GM12878 (cell line): ENCODE results near the gene TANC1. TPM values are rescaled to one million over a fixed set of nuclear protein-coding genes. Genes with fewer than 3 reads are reported as not detected.

Source experiments
- ATAC-seq: fragments of 200-7000 bp; cut with Tn5 transposase; 3 replicates; pipeline ENCODE4 v1.9.1; 2020; ENCODE audit warnings: mild to moderate bottlenecking, moderate library complexity
- BruUV-seq: library from RNA; stranded (reverse); fragments of 400-500 nt; replicated peaks from 2 replicates; lab custom pipeline; 2021; lab: Mats Ljungman, UMichigan
- CTCF ChIA-PET: fragments of 300-600 bp; sonication (Branson Sonifier 250); formaldehyde crosslinking; extraction: SDS; loops from one replicate; lab custom pipeline; 2021; ENCODE audit warnings: inconsistent platforms; lab: Yijun Ruan, JAX
- POLR2A ChIA-PET: fragments of 350-600 bp; formaldehyde crosslinking; extraction: SDS; loops from one replicate; lab custom pipeline; 2021; ENCODE audit warnings: inconsistent platforms; lab: Charles Lee
- RAD21 ChIA-PET: fragments of 300-600 bp; sonication (Branson Sonifier 250); formaldehyde crosslinking; loops from one replicate; lab custom pipeline; 2023; ENCODE audit warnings: antibody characterized with exemption; ENCODE audit not compliant: unreplicated experiment; lab: Charles Lee
- SMC1A ChIA-PET: fragments of 300-600 bp; sonication (Branson Sonifier 250); formaldehyde crosslinking; loops from one replicate; lab custom pipeline; 2023; ENCODE audit not compliant: unreplicated experiment, uncharacterized antibody; lab: Charles Lee
- DNase-seq: peaks from one replicate; pipeline ENCODE4 v3.0.0-alpha.2; 2011; ENCODE audit warnings: low read depth, low spot score
- FAIRE-seq: peaks from 3 replicates; lab custom pipeline; 2011; peaks lifted over from hg19 to GRCh38; lab: Jason Lieb, UNC
- H2AFZ ChIP-seq: 2 replicates; pipeline ENCODE4 v1.6.0; 2011; ENCODE audit warnings: low read depth, low read length, control low read depth; ENCODE audit not compliant: control insufficient read depth
- H3K27ac ChIP-seq: 2 replicates; pipeline ENCODE4 v1.5.1; 2011; ENCODE audit warnings: control low read depth; ENCODE audit not compliant: control insufficient read depth, insufficient read depth
- H3K27me3 ChIP-seq, 2 experiments: replicated peaks in 1 of 2; 2 replicates each; pipeline versions ENCODE4 v1.6.0 to v1.6.1; 2011; ENCODE audit warnings: low read length in 1 of 2; ENCODE audit not compliant: control insufficient read depth in 2 of 2, insufficient read depth in 2 of 2
- H3K36me3 ChIP-seq, 2 experiments: 2 replicates each; pipeline ENCODE4 v1.5.1; 2011; ENCODE audit warnings: low read length in 1 of 2; ENCODE audit not compliant: control insufficient read depth in 2 of 2, insufficient read depth in 2 of 2
- H3K4me1 ChIP-seq: 2 replicates; pipeline ENCODE4 v1.6.1; 2011; ENCODE audit warnings: mild to moderate bottlenecking, low read length, moderate library complexity, mixed read lengths; ENCODE audit not compliant: control insufficient read depth, insufficient read depth
- H3K4me2 ChIP-seq: 2 replicates; pipeline ENCODE4 v1.6.0; 2011; ENCODE audit warnings: control low read depth; ENCODE audit not compliant: control insufficient read depth, insufficient read depth
- H3K4me3 ChIP-seq: fragments of 200-600 bp; sonication (generic); 2 replicates; pipeline ENCODE4 v1.5.1; 2016
- H3K79me2 ChIP-seq: 2 replicates; pipeline ENCODE4 v1.6.0; 2011; ENCODE audit warnings: low read length; ENCODE audit not compliant: control insufficient read depth, insufficient read depth
- H3K9ac ChIP-seq: 2 replicates; pipeline ENCODE4 v1.8.0; 2011; ENCODE audit warnings: low read length, control low read depth, mixed read lengths; ENCODE audit not compliant: control insufficient read depth, insufficient read depth
- H3K9me3 ChIP-seq: replicated peaks from 3 replicates; pipeline ENCODE4 v1.5.1; 2011; ENCODE audit warnings: mild to moderate bottlenecking, low read length; ENCODE audit not compliant: control insufficient read depth, insufficient read depth
- H4K20me1 ChIP-seq: 2 replicates; pipeline ENCODE4 v1.6.0; 2011; ENCODE audit not compliant: control insufficient read depth, insufficient read depth
- CHD4 ChIP-seq: fragments of 200-600 bp; sonication (generic); IDR thresholded peaks from 2 replicates; pipeline ENCODE4 v1.6.1; 2016; ENCODE audit warnings: mild to moderate bottlenecking
- DPF2 ChIP-seq: fragments of 450-650 bp; IDR thresholded peaks from 2 replicates; pipeline ENCODE4 v1.6.1; 2017; ENCODE audit warnings: mild to moderate bottlenecking
- KDM1A ChIP-seq: fragments of 200-600 bp; sonication (generic); IDR thresholded peaks from 2 replicates; pipeline ENCODE4 v1.6.1; 2016; ENCODE audit warnings: borderline replicate concordance
- KLF5 ChIP-seq: fragments of 450-650 bp; IDR thresholded peaks from 2 replicates; pipeline ENCODE4 v1.6.1; 2014; ENCODE audit warnings: mild to moderate bottlenecking; ENCODE audit not compliant: partially characterized antibody
- LARP7 ChIP-seq: fragments of 450-650 bp; IDR thresholded peaks from 2 replicates; pipeline ENCODE4 v1.6.1; 2017; ENCODE audit warnings: mild to moderate bottlenecking
- MEF2A ChIP-seq: IDR thresholded peaks from 2 replicates; pipeline ENCODE4 v1.6.1; 2011; ENCODE audit warnings: low read depth, mild to moderate bottlenecking, low read length, moderate library complexity; ENCODE audit not compliant: insufficient read depth
- MTA3 ChIP-seq: IDR thresholded peaks from 2 replicates; pipeline ENCODE4 v1.6.1; 2012; ENCODE audit warnings: low read length, inconsistent platforms, borderline replicate concordance
- NBN ChIP-seq: fragments of 450-650 bp; IDR thresholded peaks from 2 replicates; pipeline ENCODE4 v1.6.1; 2016
- NR2C1 ChIP-seq: fragments of 450-650 bp; IDR thresholded peaks from 2 replicates; pipeline ENCODE4 v1.6.1; 2017; ENCODE audit warnings: antibody characterized with exemption, mild to moderate bottlenecking, moderate library complexity
- RELA ChIP-seq: fragments of 450-650 bp; IDR thresholded peaks from 2 replicates; pipeline ENCODE4 v1.8.0; 2014; ENCODE audit warnings: borderline replicate concordance; ENCODE audit not compliant: partially characterized antibody
- RFX5 ChIP-seq: IDR thresholded peaks from 2 replicates; pipeline ENCODE4 v1.6.1; 2011; ENCODE audit warnings: low read depth, low read length, improper control_type of control experiment
- SP1 ChIP-seq: IDR thresholded peaks from one replicate; pipeline ENCODE4 v1.6.1; 2011; ENCODE audit warnings: low read depth, low read length
- WGBS: methylation state at CpG from one replicate; pipeline ENCODE4 v1.1.6; 2016; ENCODE audit warnings: low lambda C conversion rate; ENCODE audit not compliant: insufficient replicate concordance, insufficient coverage; ENCODE audit errors: missing lambda C conversion rate; 5-methylcytosine and 5-hydroxymethylcytosine counted together
- in situ Hi-C: fragments of 300-500 bp; cut with MboI; formaldehyde crosslinking; loops from 9 replicates; pipeline ENCODE4 v1.14.3; 2018; ENCODE audit warnings: mixed read lengths
- intact Hi-C: fragments of 100-400 bp; cut with micrococcal nuclease; formaldehyde crosslinking; loops from one replicate; pipeline ENCODE4 v1.14.2; 2022; ENCODE audit not compliant: unreplicated experiment
- polyA plus RNA-seq, 11 experiments: library from polyadenylated mRNA; depleted of rRNA in 4 of 11; unstranded in 6 of 11; stranded (reverse) in 5 of 11; fragments of >200 nt; fragmentation: Nextera tagmentation in 4 of 11; fragmentation: Illumina TruSeq in 1 of 11; extraction: Ambion mirVana in 4 of 11; extraction: Trizol in 1 of 11; gene quantifications; 1 replicate in 1 of 11; 2 replicates in 10 of 11; pipeline versions ENCODE4 v1.2.1 to v1.2.3, GENCODE V29; 2011 to 2016; ENCODE audit warnings: inconsistent platforms in 2 of 11, missing spikeins in 2 of 11, low read depth in 1 of 11
- total RNA-seq, 4 experiments: library from RNA; depleted of rRNA in 3 of 4; stranded (reverse); fragments of >200 nt in 3 of 4; fragmentation: Illumina TruSeq in 1 of 4; extraction: Trizol in 1 of 4; gene quantifications; 2 replicates each; pipeline versions ENCODE4 v1.2.1 to v1.2.3, GENCODE V29; 2013 to 2021

The TANC1 gene
- total and polyA plus RNA-seq, 10 of the 15 experiments (the other 5 are each of a cell fraction or from before 2014, with no cell fraction given): 0.05 to 5.0 (median 0.34) TPM

DNA sequence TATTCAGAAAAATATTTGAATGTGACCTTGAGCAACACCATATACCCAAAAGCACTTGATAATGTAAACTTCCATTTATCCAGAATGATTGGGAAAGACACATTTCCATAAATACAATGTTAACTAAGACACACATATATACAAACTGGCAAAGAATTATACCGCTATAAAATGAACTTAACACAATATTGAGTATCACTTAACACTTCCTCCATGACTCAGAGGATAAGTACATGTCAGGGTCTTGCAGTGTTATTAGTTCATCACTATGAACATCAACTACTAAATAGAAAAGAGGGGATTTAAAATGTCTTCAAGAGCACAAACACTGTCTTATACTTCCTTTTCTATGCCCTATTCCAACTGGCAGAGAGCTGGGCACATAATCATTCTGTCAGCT lies 299.5 kb downstream of the TANC1 start:
- H2AFZ ChIP-seq: no peak overlapping the region
- H3K27ac ChIP-seq: no peak overlapping the region
- RAD21 ChIA-PET: no interaction called here
- H4K20me1 ChIP-seq: no peaks in the 10 kb centered on the region
- H3K36me3 ChIP-seq: no peaks in the 10 kb centered on the region
- SMC1A ChIA-PET: interaction anchor here (0.8 to 1.7 kb wide), 4 partner anchors 11 to 21 kb away, joined by 3 to 5 read pairs (median 4); no protein-coding TSS in a partner anchor
- H3K79me2 ChIP-seq: no peaks in the 10 kb centered on the region
- 100% methylated on average over 1 of the region's 1 CpG for WGBS
- POLR2A ChIA-PET: no interaction called here
- CTCF ChIA-PET: no interaction called here
- FAIRE-seq (no peak), DNase-seq (no peak), ATAC-seq (no peak)
- in situ Hi-C loops (no loop called here), intact Hi-C loops (no loop called here)
- no peak overlapping the region for H3K4me2 ChIP-seq
- no peaks in the 10 kb centered on the region; the same call in 2 of the 3 replicates for H3K9me3 ChIP-seq
- no TSS peak for BruUV-seq
- no peak overlapping the region for H3K9ac ChIP-seq
- H3K4me1 ChIP-seq: no peaks in the 10 kb centered on the region
- TF ChIP-seq KLF5 (no peak), RFX5 (no peak), KDM1A (no peak), MEF2A (no peak), LARP7 (no peak), SP1 (no peak), DPF2 (no peak), RELA (no peak), NR2C1 (no peak), CHD4 (no peak), NBN (no peak), MTA3 (no peak)
- H3K27me3 ChIP-seq: no peaks in the 10 kb centered on the region
- no peak overlapping the region for H3K4me3 ChIP-seq
